Suprapubic skin (tissue), 3 donors: Measurements from ENCODE around the gene CTDSP2.

Source experiments
- CTCF ChIP-seq, 2 donors: fragments of 200-600 bp in 1 of 2; fragments of 450-650 bp in 1 of 2; sonication (generic) in 1 of 2; IDR thresholded peaks; one replicate each; pipeline ENCODE4 v1.5.1; 2016 to 2019; ENCODE audit warnings: antibody characterized with exemption in 2 of 2, mild to moderate bottlenecking in 1 of 2, moderate library complexity in 1 of 2
- EP300 ChIP-seq: sonication (generic); formaldehyde crosslinking; IDR thresholded peaks from one replicate; pipeline ENCODE4 v1.6.1; 2017; ENCODE audit warnings: antibody characterized with exemption

- TF ChIP-seq CTCF (IDR thresholded peaks at IDR 0.05) (no peak), EP300 (no peak)
Observed at GRCh38 chr12:57775563-57776246, 70.8 kb downstream of the CTDSP2 start.
